ENCODE measurements around the gene ASCL3. TPM values are rescaled to one million over a fixed set of nuclear protein-coding genes. Genes with fewer than 3 reads are reported as not detected.

The ASCL3 gene
- total and polyA plus RNA-seq, 2 experiments from 2014 or later: not detected

DNA sequence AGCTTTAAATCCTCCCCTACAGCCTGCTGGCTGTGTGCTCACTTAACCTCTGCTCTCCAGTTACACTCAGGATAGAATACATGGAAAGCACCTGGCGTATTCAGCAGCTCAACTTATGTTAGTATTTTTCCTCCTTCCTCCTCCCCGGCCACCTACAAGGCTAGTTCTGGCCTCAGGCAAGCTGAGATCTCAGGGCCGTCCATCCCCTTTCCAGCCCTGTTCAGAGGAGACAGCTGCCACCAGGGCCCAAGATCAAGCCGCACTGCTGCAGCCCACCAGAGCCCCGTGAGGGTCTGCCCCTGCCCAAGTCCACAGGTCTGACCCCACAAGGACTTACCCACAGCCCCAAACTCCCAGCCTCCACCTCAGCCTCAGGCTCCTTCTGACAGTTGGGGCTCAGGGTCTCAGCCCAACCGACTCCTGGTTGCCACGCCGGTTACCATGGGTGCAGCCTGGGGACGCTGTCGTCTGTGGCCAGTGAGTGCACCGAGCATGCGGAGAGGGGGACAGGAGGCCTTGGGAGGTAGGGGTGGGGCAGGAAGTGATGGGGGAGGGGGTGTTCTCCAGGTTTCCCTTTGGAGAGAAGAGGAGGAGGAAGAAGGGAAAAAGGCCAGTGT lies 10.1 kb downstream of the ASCL3 start, which contains the start of gene C11orf16 (continued):
- no peak for TF ChIP-seq CTCF (conservative IDR thresholded peaks at IDR 0.05; ENCODE audit: low read depth in 2 of 2)
- TF ChIP-seq EZH2 (IDR thresholded peaks at IDR 0.05; ENCODE audit: low read depth, unreplicated experiment): no peak
- TF ChIP-seq STAT1 (IDR thresholded peaks at IDR 0.05; ENCODE audit: unreplicated experiment): no peak
- TF ChIP-seq, protein P1, sequence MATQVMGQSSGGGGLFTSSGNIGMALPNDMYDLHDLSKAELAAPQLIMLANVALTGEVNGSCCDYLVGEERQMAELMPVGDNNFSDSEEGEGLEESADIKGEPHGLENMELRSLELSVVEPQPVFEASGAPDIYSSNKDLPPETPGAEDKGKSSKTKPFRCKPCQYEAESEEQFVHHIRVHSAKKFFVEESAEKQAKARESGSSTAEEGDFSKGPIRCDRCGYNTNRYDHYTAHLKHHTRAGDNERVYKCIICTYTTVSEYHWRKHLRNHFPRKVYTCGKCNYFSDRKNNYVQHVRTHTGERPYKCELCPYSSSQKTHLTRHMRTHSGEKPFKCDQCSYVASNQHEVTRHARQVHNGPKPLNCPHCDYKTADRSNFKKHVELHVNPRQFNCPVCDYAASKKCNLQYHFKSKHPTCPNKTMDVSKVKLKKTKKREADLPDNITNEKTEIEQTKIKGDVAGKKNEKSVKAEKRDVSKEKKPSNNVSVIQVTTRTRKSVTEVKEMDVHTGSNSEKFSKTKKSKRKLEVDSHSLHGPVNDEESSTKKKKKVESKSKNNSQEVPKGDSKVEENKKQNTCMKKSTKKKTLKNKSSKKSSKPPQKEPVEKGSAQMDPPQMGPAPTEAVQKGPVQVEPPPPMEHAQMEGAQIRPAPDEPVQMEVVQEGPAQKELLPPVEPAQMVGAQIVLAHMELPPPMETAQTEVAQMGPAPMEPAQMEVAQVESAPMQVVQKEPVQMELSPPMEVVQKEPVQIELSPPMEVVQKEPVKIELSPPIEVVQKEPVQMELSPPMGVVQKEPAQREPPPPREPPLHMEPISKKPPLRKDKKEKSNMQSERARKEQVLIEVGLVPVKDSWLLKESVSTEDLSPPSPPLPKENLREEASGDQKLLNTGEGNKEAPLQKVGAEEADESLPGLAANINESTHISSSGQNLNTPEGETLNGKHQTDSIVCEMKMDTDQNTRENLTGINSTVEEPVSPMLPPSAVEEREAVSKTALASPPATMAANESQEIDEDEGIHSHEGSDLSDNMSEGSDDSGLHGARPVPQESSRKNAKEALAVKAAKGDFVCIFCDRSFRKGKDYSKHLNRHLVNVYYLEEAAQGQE (IDR thresholded peaks at IDR 0.05; ENCODE audit: unreplicated experiment): no peak

DNA sequence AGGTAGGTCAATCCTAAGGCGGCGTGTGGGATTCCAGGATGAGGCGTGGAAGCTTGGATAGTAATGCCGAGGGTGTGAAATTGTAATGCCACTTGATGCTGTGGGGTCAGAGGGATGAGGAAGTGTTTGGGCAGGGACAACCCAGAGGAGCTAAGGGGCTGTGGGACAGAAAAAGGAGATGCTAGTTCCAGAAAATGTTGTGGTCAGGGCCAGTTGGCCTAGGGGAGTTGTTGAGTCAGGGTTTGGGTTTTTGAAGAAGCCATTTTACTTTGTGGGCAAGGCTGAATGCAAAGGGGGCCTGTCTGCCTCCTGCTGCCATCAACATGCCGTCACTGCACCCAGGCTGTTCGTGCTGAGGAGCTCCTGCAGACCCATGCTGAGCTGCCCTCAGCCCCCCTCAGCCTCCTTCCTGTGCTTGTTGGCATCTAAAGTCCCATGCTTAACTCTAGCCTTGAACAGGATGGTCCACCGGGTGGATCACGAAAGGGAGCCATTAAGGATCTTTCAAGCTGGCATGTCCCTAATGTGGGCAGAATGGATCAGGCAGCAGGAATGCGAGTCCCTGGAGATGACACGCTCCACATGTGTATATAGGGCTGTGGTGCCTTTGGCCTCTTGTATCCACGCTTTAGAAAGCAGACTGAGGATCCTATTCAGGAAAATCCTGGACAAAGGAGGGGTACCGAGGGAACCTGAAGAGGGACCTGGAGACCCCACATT lies 12.2 kb downstream of the ASCL3 start:
- peaks cover 25% of the 10 kb centered on the region for H3K4me1 Mint-ChIP-seq
- no peak overlapping the region for H3K27ac Mint-ChIP-seq
- no peak for TF ChIP-seq ZNF331 (CRISPR knock-in tag; IDR thresholded peaks at IDR 0.05; ENCODE audit: low read depth)
- TF ChIP-seq EZH2phosphoT487 (IDR thresholded peaks at IDR 0.05; ENCODE audit: unreplicated experiment): no peak
- TF ChIP-seq ZNF462 (CRISPR knock-in tag; IDR thresholded peaks at IDR 0.05): no peak
- no peak for TF ChIP-seq JUNB (IDR thresholded peaks at IDR 0.05; ENCODE audit: unreplicated experiment)
- no peak for TF ChIP-seq ETS1 (IDR thresholded peaks at IDR 0.05)

More for the DNA sequence above, 12.2 kb downstream of the ASCL3 start:
- Histone ChIP-seq H2AFZ (no peak overlapping the region), H3K4me3 (no peak overlapping the region), H3K4me2 (no peak overlapping the region), H3F3A (replicated peaks; ENCODE audit: low read depth) (no peaks in the 10 kb centered on the region), H3K9me2 (ENCODE audit: insufficient read depth) (no peaks in the 10 kb centered on the region), H3K36me3 (ENCODE audit: insufficient read depth) (no peaks in the 10 kb centered on the region), H3K27me3 (ENCODE audit: insufficient read depth) (no peaks in the 10 kb centered on the region), H3K4me1 (ENCODE audit: insufficient read depth) (peaks cover 5% of the 10 kb centered on the region; the same call in 1 of the 2 replicates), H3K27ac (ENCODE audit: low read depth) (no peak overlapping the region), H4K20me1 (replicated peaks; ENCODE audit: insufficient read depth) (no peaks in the 10 kb centered on the region), H3K79me2 (replicated peaks; ENCODE audit: insufficient read depth) (no peaks in the 10 kb centered on the region)
- ATAC-seq (no peak), DNase-seq (ENCODE audit: low spot score) (no peak)
- Mint-ChIP-seq H3K36me3 (ENCODE audit: low read depth) (no peaks in the 10 kb centered on the region), H3K9me3 (no peaks in the 10 kb centered on the region), H3K27me3 (ENCODE audit: insufficient read depth, low read depth, poor library complexity) (peaks cover 10% of the 10 kb centered on the region), H3K4me3 (no peak overlapping the region)
